ENCODE results near the gene MACROD2.
A peak's percentile ranks its signal among the peaks of the same experiment; 100 is the strongest.

Gene MACROD2

DNA sequence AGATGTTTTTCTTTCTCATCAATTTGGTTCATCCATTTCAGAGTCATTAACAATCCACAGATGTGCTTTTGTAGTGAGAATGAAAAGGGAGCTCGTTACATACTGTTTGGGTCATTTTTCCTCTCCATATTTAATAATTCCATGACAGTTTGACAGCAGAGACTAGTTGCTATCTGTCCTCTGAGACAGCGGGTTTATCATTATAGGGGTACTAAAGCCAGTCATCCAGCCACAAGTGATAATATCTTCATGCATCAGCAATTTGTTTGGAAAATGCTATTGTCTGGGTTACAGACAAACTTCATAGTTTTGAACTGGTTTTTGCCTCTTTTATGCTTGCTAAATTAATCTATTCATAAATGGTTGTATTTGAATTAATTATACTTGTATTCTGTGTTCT, 692.7 kb downstream of the MACROD2 start:
- TF ChIP-seq, protein P1, sequence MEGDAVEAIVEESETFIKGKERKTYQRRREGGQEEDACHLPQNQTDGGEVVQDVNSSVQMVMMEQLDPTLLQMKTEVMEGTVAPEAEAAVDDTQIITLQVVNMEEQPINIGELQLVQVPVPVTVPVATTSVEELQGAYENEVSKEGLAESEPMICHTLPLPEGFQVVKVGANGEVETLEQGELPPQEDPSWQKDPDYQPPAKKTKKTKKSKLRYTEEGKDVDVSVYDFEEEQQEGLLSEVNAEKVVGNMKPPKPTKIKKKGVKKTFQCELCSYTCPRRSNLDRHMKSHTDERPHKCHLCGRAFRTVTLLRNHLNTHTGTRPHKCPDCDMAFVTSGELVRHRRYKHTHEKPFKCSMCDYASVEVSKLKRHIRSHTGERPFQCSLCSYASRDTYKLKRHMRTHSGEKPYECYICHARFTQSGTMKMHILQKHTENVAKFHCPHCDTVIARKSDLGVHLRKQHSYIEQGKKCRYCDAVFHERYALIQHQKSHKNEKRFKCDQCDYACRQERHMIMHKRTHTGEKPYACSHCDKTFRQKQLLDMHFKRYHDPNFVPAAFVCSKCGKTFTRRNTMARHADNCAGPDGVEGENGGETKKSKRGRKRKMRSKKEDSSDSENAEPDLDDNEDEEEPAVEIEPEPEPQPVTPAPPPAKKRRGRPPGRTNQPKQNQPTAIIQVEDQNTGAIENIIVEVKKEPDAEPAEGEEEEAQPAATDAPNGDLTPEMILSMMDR (conservative IDR thresholded peaks at IDR 0.05; ENCODE audit: low read depth, low read length), result no peak
- no peak for DNase-seq (ENCODE audit: low read depth)
- H3K4me3 ChIP-seq (ENCODE audit: low read depth, low read length), result no peak overlapping the region

DNA sequence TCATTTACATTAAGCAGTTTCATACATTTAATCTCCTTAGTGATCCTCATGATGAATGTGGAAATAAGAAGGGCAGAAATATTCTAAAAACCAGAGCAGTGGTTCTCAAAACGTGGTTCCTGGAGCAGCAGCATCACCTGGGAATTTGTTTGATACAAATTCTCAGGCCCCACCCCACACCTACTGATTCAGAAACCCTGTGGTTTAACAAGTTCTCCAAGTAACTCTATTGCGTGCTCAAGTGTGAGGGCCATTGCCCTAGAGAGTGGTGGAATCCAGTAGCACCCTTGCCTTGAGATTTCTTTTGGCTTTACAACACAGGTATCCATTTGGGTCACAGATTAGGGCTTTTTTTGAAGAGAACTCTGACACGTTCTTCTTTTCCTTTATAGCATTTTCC, 696.7 kb downstream of the MACROD2 start:
- TF ChIP-seq, protein P1 (conservative IDR thresholded peaks at IDR 0.05; ENCODE audit: low read depth, low read length), result no peak
- no peak for DNase-seq (ENCODE audit: low read depth)
- no peak overlapping the region for H3K4me3 ChIP-seq (ENCODE audit: low read depth, low read length)

DNA sequence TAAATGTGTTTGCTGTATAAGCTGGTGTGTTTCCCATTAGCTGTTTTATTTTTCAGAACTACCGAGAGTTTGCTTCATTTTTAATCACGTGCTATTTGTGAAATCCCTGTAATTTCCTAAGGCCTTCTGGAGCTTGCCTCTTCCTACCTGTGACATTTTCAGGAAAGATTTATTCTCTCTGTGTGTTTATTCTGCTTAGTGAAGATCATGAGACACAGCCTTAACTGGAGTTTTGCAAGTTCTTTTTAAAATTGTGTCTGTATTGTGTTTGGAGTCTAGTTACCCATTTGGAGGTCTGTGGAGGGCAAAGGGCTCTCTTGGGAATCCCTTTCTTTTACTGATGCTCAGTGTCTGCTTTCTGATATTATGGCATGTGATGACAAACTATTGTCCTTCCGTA, 701.2 kb downstream of the MACROD2 start:
- TF ChIP-seq, protein P1 (conservative IDR thresholded peaks at IDR 0.05; ENCODE audit: low read depth, low read length), result no peak
- DNase-seq (ENCODE audit: low read depth), result no peak
- no peak overlapping the region for H3K4me3 ChIP-seq (ENCODE audit: low read depth, low read length)

DNA sequence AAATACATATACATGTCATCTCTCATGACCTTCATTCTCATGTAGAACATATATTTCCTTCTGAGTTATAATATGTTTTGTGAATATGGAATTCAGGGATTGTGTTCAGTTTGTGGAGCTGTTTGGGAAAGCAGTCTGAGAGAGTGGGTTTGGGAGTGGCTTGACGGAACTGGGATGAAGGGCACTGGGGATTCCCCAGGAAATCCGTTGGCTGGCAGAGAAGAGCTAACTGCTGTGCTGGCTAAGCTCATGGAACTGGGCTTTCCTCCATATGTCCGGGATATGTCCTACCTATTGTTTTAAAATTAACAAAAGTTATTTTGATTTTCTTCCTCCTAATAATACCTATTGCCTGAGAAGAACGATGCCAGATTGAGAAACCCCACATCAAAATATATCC, 701.6 kb downstream of the MACROD2 start:
- no peak overlapping the region for H3K4me3 ChIP-seq (ENCODE audit: low read depth, low read length)
- DNase-seq (ENCODE audit: low read depth), result no peak
- TF ChIP-seq, protein P1 (conservative IDR thresholded peaks at IDR 0.05; ENCODE audit: low read depth, low read length), result no peak

DNA sequence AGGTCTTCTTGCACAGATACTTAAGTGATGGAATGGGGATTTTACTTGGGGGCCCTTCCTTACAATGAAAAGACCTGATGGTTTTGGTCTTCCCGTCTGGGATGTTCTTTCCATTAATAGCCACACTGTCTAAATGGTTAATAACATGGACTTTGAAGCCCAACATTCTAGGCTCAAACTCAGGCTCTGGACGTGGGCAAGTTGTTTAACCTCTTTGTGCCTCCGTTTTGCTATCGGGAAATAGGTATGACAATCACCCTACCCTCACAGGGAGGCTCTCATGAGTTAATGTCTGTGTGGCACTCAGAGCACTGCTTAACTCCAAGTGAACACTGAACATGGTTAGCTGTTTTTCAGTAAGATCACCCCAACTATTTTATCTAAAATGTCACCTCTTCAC, 702.8 kb downstream of the MACROD2 start:
- TF ChIP-seq, protein P1 (conservative IDR thresholded peaks at IDR 0.05; ENCODE audit: low read depth, low read length), result no peak
- H3K4me3 ChIP-seq (ENCODE audit: low read depth, low read length), result no peak overlapping the region
- no peak for DNase-seq (ENCODE audit: low read depth)

DNA sequence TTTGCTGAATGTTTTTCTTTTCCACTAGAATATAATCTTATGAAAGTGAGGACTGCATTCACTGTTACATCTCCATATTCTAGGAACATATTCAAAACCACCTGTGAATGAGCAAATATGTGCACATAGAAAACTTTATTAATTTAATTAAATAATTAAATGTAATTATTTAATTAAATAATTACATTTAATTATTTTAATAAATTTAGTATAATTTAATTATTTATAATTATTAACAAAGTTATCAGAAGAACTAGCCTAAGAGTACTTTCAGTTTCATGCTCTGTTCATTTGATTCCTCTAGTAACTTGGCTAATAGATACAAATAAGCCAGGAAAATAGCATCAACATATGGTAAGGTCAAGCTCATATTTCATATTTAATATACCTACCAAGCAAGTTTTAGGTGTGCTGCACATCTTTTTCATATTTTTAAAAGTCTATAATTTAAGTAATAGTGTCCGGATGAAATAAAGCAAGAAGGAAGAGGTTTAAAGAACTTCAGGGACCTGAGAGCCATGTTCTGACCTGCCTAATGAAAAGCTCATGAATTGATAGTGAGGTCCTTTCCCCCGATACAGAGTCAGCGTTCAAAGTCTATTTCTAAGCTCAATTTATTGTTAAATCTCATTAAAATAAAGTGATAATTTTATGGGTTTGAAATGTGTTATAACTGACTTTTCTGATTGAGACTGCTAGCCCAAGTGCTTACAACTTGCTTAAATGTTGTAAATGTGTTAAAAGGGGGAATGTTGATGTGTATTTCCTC, 703.5 kb downstream of the MACROD2 start:
- DNase-seq (ENCODE audit: low read depth), result no peak
- no peak overlapping the region for H3K4me3 ChIP-seq (ENCODE audit: low read depth, low read length)
- TF ChIP-seq, protein P1 (conservative IDR thresholded peaks at IDR 0.05; ENCODE audit: low read depth, low read length), result no peak

DNA sequence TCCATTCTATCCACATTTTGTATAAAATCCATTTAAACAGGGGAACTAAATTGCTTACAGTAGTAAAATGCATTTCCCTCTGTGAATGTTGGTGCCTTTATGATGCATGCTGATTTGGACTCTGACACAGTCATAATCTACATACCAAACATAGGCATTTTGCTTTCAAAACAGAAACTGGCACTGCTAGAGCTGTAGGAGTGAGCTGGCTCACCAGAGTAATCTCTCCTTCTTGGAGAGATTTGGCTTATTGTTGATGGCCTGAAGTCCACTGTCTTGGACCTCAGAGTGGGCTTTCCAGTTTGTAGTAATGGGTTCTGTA, 705.3 kb downstream of the MACROD2 start:
- TF ChIP-seq, protein P1 (conservative IDR thresholded peaks at IDR 0.05; ENCODE audit: low read depth, low read length), result no peak
- DNase-seq (ENCODE audit: low read depth), result peak; percentile 19
- no peak overlapping the region for H3K4me3 ChIP-seq (ENCODE audit: low read depth, low read length)
